Esophagus muscularis mucosa (tissue), 3 donors: ENCODE data around the gene SLC25A41.

ENCODE experiments used
- POLR2A ChIP-seq: fragments of 450-650 bp; IDR thresholded peaks from one replicate; pipeline ENCODE4 v1.6.1; 2017; ENCODE audit warnings: antibody characterized with exemption, moderate library complexity, mild to moderate bottlenecking, low read depth
- POLR2AphosphoS5 ChIP-seq, 2 donors: sonication (generic); formaldehyde crosslinking; IDR thresholded peaks; one replicate each; pipeline ENCODE4 v1.6.1; 2017; ENCODE audit warnings: antibody characterized with exemption in 2 of 2
- TF ChIP-seq, protein P1 (sequence below), 3 experiments: fragments of 200-600 bp in 2 of 3; fragments of 450-650 bp in 1 of 3; sonication (generic) in 2 of 3; IDR thresholded peaks; one replicate each; pipeline ENCODE4 v1.5.1; 2017 to 2019; ENCODE audit warnings: antibody characterized with exemption in 3 of 3, mild to moderate bottlenecking in 2 of 3, moderate library complexity in 1 of 3

- TF ChIP-seq, protein P1, sequence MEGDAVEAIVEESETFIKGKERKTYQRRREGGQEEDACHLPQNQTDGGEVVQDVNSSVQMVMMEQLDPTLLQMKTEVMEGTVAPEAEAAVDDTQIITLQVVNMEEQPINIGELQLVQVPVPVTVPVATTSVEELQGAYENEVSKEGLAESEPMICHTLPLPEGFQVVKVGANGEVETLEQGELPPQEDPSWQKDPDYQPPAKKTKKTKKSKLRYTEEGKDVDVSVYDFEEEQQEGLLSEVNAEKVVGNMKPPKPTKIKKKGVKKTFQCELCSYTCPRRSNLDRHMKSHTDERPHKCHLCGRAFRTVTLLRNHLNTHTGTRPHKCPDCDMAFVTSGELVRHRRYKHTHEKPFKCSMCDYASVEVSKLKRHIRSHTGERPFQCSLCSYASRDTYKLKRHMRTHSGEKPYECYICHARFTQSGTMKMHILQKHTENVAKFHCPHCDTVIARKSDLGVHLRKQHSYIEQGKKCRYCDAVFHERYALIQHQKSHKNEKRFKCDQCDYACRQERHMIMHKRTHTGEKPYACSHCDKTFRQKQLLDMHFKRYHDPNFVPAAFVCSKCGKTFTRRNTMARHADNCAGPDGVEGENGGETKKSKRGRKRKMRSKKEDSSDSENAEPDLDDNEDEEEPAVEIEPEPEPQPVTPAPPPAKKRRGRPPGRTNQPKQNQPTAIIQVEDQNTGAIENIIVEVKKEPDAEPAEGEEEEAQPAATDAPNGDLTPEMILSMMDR (IDR thresholded peaks at IDR 0.05) = no peak
- no peak for TF ChIP-seq POLR2AphosphoS5 (IDR thresholded peaks at IDR 0.05)
- no peak for TF ChIP-seq POLR2A
These were observed 33.8 kb upstream of the SLC25A41 start for GRCh38 chr19:6467384-6467783.
